Stimulated activated naive B cell treated with anti-CD40 and anti-IgM and Interleukin-4, amounts not matched to agents 10 μg/mL and 1 μg/mL and 100 μg/mL, for 72 hours (primary cell): ENCODE data around the gene TFR2.
"Not testable (repeated sequence)": the region's sequence is repeated elsewhere in the genome, so short reads cannot be mapped to it uniquely, and the experiment has no call there.

Source experiments
- ATAC-seq, 2 donors: fragments of 150-1000 bp; cut with Tn5 transposase; replicated peaks; 2 replicates each; pipeline ENCODE4 v1.10.0; 2021; ENCODE audit warnings: moderate library complexity in 1 of 2
- DNase-seq: peaks from one replicate; pipeline ENCODE4 v3.0.0; 2021
- H3K27ac Mint-ChIP-seq: one replicate; pipeline ENCODE4 v1.8.0; 2022; ENCODE audit warnings: mild to moderate bottlenecking, mixed read lengths
- H3K27me3 Mint-ChIP-seq, 2 donors: one replicate each; pipeline ENCODE4 v1.8.0; 2022; ENCODE audit warnings: mixed read lengths in 2 of 2
- H3K36me3 Mint-ChIP-seq, 2 donors: one replicate each; pipeline ENCODE4 v1.8.0; 2022; ENCODE audit warnings: mixed read lengths in 2 of 2, mild to moderate bottlenecking in 1 of 2
- H3K4me1 Mint-ChIP-seq, 2 donors: one replicate each; pipeline ENCODE4 v1.8.0; 2022; ENCODE audit warnings: mixed read lengths in 2 of 2, mild to moderate bottlenecking in 1 of 2
- H3K4me3 Mint-ChIP-seq, 2 donors: one replicate each; pipeline ENCODE4 v1.8.0; 2022; ENCODE audit warnings: mild to moderate bottlenecking in 2 of 2, mixed read lengths in 2 of 2, moderate library complexity in 1 of 2
- H3K9me3 Mint-ChIP-seq, 2 donors: one replicate each; pipeline ENCODE4 v1.8.0; 2022; ENCODE audit warnings: mixed read lengths in 2 of 2, mild to moderate bottlenecking in 1 of 2

Gene TFR2

DNA sequence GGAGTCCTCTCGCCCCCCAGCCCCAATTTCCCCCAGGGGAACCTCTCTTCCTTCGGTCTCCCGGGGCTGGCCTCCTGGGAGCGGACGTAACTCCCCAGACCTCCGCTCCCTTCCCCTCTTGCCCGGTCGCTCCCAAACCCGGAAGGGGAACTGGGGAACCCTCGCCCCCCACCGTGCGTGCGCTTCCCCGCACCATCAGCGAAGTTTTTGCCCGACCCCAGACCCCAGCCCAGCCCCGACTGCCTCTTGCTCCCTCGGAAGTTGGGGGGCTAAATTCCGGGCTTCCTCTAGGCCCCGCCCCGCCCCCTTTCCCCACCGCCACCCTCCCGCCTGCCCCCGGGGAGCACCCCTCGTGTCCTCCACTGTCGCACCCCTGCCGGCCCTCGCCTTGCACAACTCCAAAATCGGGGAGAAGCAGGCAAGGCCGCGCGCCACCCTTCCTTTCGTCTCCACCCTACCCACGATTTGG, 32.6 kb upstream of the TFR2 start:
- DNase-seq (no peak), ATAC-seq (no peak)
- peaks cover 16 to 25% of the 10 kb centered on the region in 2 donors for H3K4me1 Mint-ChIP-seq

GRCh38 chr7:100673302-100673941, 32.1 kb upstream of the TFR2 start, which contains the start of gene GNB2:
Gene GNB2, plus strand, starts transcription at chr7:100673740. Its CDS starts 2,526 bp downstream, at chr7:100676266.
- H3K9me3 Mint-ChIP-seq = no peaks in the 10 kb centered on the region
- H3K4me1 Mint-ChIP-seq = peaks cover 15 to 22% of the 10 kb centered on the region in 2 donors
- ATAC-seq = peak; percentile 67 to 73
- peak; percentile 98 for DNase-seq
- H3K4me3 Mint-ChIP-seq = peak within 1 kb of the TSS; percentile 92 to 97
- peaks cover 11 to 23% of the 10 kb centered on the region in 2 donors for H3K36me3 Mint-ChIP-seq
- H3K27me3 Mint-ChIP-seq = peaks cover 0 to under 1% of the 10 kb centered on the region in 2 donors
- peak within 1 kb of the TSS; percentile 98 for H3K27ac Mint-ChIP-seq

More for the DNA sequence above, 32.6 kb upstream of the TFR2 start:
- Mint-ChIP-seq H3K9me3 (no peaks in the 10 kb centered on the region), H3K4me3 (peak overlapping the region; percentile 92 to 97), H3K27ac (peak overlapping the region; percentile 97), H3K36me3 (peaks cover 13 to 25% of the 10 kb centered on the region in 2 donors), H3K27me3 (no peaks in the 10 kb centered on the region)

GRCh38 chr7:100671353-100672327, 30.3 kb upstream of the TFR2 start:
- ATAC-seq (no peak), DNase-seq (no peak)
- H3K27me3 Mint-ChIP-seq = peaks cover 0 to 12% of the 10 kb centered on the region in 2 donors
- peaks cover 11 to 20% of the 10 kb centered on the region in 2 donors for H3K4me1 Mint-ChIP-seq
- H3K9me3 Mint-ChIP-seq = no peaks in the 10 kb centered on the region
- no peak overlapping the region for H3K4me3 Mint-ChIP-seq
- no peak overlapping the region for H3K27ac Mint-ChIP-seq
- H3K36me3 Mint-ChIP-seq = peaks cover 6 to 13% of the 10 kb centered on the region in 2 donors

DNA sequence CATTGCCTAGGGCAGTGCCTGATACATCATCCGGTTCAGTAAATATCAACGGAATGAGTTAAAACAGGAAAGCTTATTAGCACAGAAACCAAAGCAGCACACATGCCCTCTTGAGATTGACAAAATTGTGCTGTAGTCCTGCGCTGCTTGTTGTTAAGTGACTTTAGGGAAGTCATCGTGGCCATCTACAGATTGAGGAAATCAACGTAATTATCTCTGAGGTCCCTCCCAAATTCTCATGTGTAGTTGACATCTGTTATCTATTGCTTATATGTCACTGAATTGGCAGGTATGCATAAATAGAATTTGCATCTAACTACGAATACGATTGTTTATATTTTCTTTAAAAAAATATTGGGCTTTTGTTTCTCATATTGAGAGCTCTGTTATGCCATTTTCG, 28.7 kb upstream of the TFR2 start:
- H3K9me3 Mint-ChIP-seq = no peaks in the 10 kb centered on the region
- no peak overlapping the region for H3K4me3 Mint-ChIP-seq
- peaks cover 0 to 12% of the 10 kb centered on the region in 2 donors for H3K27me3 Mint-ChIP-seq
- H3K4me1 Mint-ChIP-seq = peaks cover 6 to 15% of the 10 kb centered on the region in 2 donors
- peaks cover 2 to 9% of the 10 kb centered on the region in 2 donors for H3K36me3 Mint-ChIP-seq
- no peak overlapping the region for H3K27ac Mint-ChIP-seq
- ATAC-seq = no peak
- DNase-seq = no peak

DNA sequence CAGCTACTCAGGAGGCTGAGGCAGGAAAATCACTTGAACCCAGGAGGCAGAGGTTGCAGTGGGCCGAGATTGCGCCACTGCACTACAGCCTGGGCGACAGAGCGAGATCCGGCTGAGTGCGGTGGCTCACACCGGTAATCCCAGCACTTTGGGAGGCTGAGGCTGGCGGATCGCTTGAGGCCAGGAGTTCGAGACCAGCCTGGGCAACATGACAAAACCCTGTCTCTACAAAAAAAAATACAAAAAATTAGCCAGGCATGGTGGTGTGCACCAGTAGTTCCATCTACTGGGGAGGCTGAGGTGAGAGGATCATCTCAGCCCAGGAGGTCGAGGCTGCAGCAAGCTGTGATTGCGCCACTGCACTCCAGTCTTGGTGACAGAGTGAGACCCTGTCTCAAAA, 27.8 kb upstream of the TFR2 start:
- H3K27me3 Mint-ChIP-seq = peaks cover 0 to 12% of the 10 kb centered on the region in 2 donors
- ATAC-seq, H3K4me3 Mint-ChIP-seq, H3K27ac Mint-ChIP-seq, DNase-seq, H3K9me3 Mint-ChIP-seq, H3K36me3 Mint-ChIP-seq: not testable (repeated sequence)
- H3K4me1 Mint-ChIP-seq = peaks cover 6 to 15% of the 10 kb centered on the region in 2 donors

DNA sequence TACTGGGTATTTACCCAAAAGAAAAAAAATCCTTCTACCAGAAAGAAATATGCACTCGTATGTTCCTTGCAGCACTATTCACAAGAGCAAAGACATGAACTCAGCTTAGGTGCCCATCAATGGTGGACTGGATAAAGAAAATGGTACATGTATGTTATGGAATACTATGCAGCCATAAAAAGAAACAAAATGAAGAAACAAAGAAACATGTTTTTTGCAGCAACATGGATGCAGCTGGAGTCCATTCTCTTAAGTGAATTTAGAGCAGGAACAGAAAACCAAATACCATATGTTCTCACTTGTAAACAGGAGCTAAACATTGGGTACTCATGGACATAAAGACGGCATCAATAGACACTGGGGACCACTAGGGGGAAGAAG, 26.7 kb upstream of the TFR2 start:
- Mint-ChIP-seq H3K4me1 (peaks cover 4 to 11% of the 10 kb centered on the region in 2 donors), H3K9me3 (no peaks in the 10 kb centered on the region), H3K27ac (no peak overlapping the region), H3K36me3 (no peaks in the 10 kb centered on the region), H3K27me3 (peaks cover 0 to 12% of the 10 kb centered on the region in 2 donors), H3K4me3 (no peak overlapping the region)
- DNase-seq = no peak
- no peak for ATAC-seq

- Mint-ChIP-seq H3K36me3 (no peaks in the 10 kb centered on the region), H3K4me3 (no peak overlapping the region), H3K9me3 (no peaks in the 10 kb centered on the region), H3K27me3 (peaks cover 0 to 12% of the 10 kb centered on the region in 2 donors), H3K27ac (no peak overlapping the region), H3K4me1 (peaks cover 4 to 8% of the 10 kb centered on the region in 2 donors)
- ATAC-seq = no peak
- no peak for DNase-seq
Measured at GRCh38 chr7:100667331-100668068, 26.1 kb upstream of the TFR2 start.

GRCh38 chr7:100665168-100665726, 23.9 kb upstream of the TFR2 start:
- H3K4me1 Mint-ChIP-seq = peaks cover 4 to 8% of the 10 kb centered on the region in 2 donors
- no peak for ATAC-seq
- H3K27me3 Mint-ChIP-seq = peaks cover 8 to 12% of the 10 kb centered on the region in 2 donors
- no peak for DNase-seq
- H3K36me3 Mint-ChIP-seq = no peaks in the 10 kb centered on the region
- H3K9me3 Mint-ChIP-seq = no peaks in the 10 kb centered on the region
- H3K27ac Mint-ChIP-seq = no peak overlapping the region
- H3K4me3 Mint-ChIP-seq = no peak overlapping the region

GRCh38 chr7:100662194-100662776, 20.9 kb upstream of the TFR2 start:
- not testable (repeated sequence) for DNase-seq, H3K9me3 Mint-ChIP-seq, H3K4me1 Mint-ChIP-seq, H3K27ac Mint-ChIP-seq, H3K36me3 Mint-ChIP-seq, ATAC-seq, H3K4me3 Mint-ChIP-seq
- H3K27me3 Mint-ChIP-seq = peaks cover 20 to 26% of the 10 kb centered on the region in 2 donors

GRCh38 chr7:100655908-100656674, 14.7 kb upstream of the TFR2 start, which contains the start of gene ACTL6B:
Gene ACTL6B, minus strand, starts transcription at chr7:100656448. Its CDS starts 94 bp downstream, at chr7:100656354.
- no peak within 1 kb of the TSS for H3K27ac Mint-ChIP-seq

GRCh38 chr7:100654908-100655831, 13.8 kb upstream of the TFR2 start:
- no peak overlapping the region for H3K4me3 Mint-ChIP-seq
- DNase-seq = no peak
- no peak overlapping the region for H3K27ac Mint-ChIP-seq
- H3K4me1 Mint-ChIP-seq = peaks cover 0 to 3% of the 10 kb centered on the region in 2 donors
- H3K27me3 Mint-ChIP-seq = peaks cover 54 to 72% of the 10 kb centered on the region in 2 donors
- H3K36me3 Mint-ChIP-seq = peaks cover 0 to 3% of the 10 kb centered on the region in 2 donors
- peaks cover 0 to 1% of the 10 kb centered on the region in 2 donors for H3K9me3 Mint-ChIP-seq
- no peak for ATAC-seq

More at GRCh38 chr7:100655908-100656674, 14.7 kb upstream of the TFR2 start, which contains the start of gene ACTL6B:
- Mint-ChIP-seq H3K9me3 (peaks cover 0 to 1% of the 10 kb centered on the region in 2 donors), H3K4me3 (peak within 1 kb of the TSS in 1 of 2 donors; percentile 46), H3K4me1 (peaks cover 0 to 3% of the 10 kb centered on the region in 2 donors), H3K36me3 (peaks cover 0 to 3% of the 10 kb centered on the region in 2 donors), H3K27me3 (peaks cover 53 to 64% of the 10 kb centered on the region in 2 donors)
- no peak for DNase-seq
- ATAC-seq = peak in 1 of 2 donors; percentile 52
